Measurements from ENCODE around the gene OR2T12.

- TF ChIP-seq POLR2A (IDR thresholded peaks at IDR 0.05) (no peak), CTCF (IDR thresholded peaks at IDR 0.05) (no peak)
These were observed at the start of gene OR2T12 for GRCh38 chr1:248303324-248303723.
